PC-3 (cell line): Measurements from ENCODE around the gene UCN2. TPM values are rescaled to one million over a fixed set of nuclear protein-coding genes. Genes with fewer than 3 reads are reported as not detected.

Source experiments
- ATAC-seq: fragments of 200-7000 bp; cut with Tn5 transposase; 2 replicates; pipeline ENCODE4 v1.9.1; 2020; ENCODE audit warnings: mild to moderate bottlenecking, moderate library complexity
- BruUV-seq: library from RNA; stranded (reverse); fragments of 400-500 nt; replicated peaks from 2 replicates; lab custom pipeline; 2021; lab: Mats Ljungman, UMichigan
- CTCF ChIA-PET: fragments of 300-600 bp; sonication (Branson Sonifier 250); formaldehyde crosslinking; loops from one replicate; lab custom pipeline; 2022; ENCODE audit warnings: antibody characterized with exemption; lab: Charles Lee
- POLR2A ChIA-PET: fragments of 300-600 bp; sonication (Branson Sonifier 250); formaldehyde crosslinking; loops from one replicate; lab custom pipeline; 2022; ENCODE audit warnings: antibody characterized with exemption; ENCODE audit not compliant: unreplicated experiment; lab: Charles Lee
- DNase-seq: peaks from one replicate; pipeline ENCODE4 v3.0.0-alpha.2; 2015
- H2AFZ ChIP-seq: fragments of 300-600 bp; sonication (generic); 2 replicates; pipeline ENCODE4 v1.6.0; 2016; ENCODE audit warnings: antibody characterized with exemption, low read length
- H3F3A ChIP-seq: fragments of 300-600 bp; sonication (generic); one replicate; pipeline ENCODE4 v1.6.0; 2017; ENCODE audit warnings: antibody characterized with exemption, low read length, control low read depth, mild to moderate bottlenecking; ENCODE audit not compliant: unreplicated experiment
- H3K27ac ChIP-seq: fragments of 300-600 bp; sonication (generic); 2 replicates; pipeline ENCODE4 v1.5.1; 2016; ENCODE audit warnings: mild to moderate bottlenecking, low read length
- H3K27me3 ChIP-seq: fragments of 300-600 bp; sonication (generic); 2 replicates; pipeline ENCODE4 v1.6.1; 2016; ENCODE audit warnings: low read length, mixed read lengths
- H3K36me3 ChIP-seq: fragments of 300-600 bp; sonication (generic); 2 replicates; pipeline ENCODE4 v1.6.1; 2016; ENCODE audit warnings: low read depth, mixed run types, low read length, mixed read lengths
- H3K4me1 ChIP-seq: fragments of 300-600 bp; sonication (generic); 2 replicates; pipeline ENCODE4 v1.5.1; 2016; ENCODE audit warnings: low read length; ENCODE audit not compliant: insufficient read depth
- H3K4me2 ChIP-seq: fragments of 300-600 bp; sonication (generic); 2 replicates; pipeline ENCODE4 v1.6.0; 2016; ENCODE audit warnings: low read length
- H3K4me3 ChIP-seq: fragments of 300-600 bp; sonication (generic); 2 replicates; pipeline ENCODE4 v1.5.1; 2016; ENCODE audit warnings: mild to moderate bottlenecking, low read length, mixed read lengths
- H3K79me2 ChIP-seq: fragments of 300-600 bp; sonication (generic); 2 replicates; pipeline ENCODE4 v1.6.1; 2017; ENCODE audit warnings: low read length, mixed read lengths
- H3K9ac ChIP-seq: fragments of 300-600 bp; sonication (generic); 2 replicates; pipeline ENCODE4 v1.6.0; 2016; ENCODE audit warnings: mild to moderate bottlenecking, low read length
- H3K9me2 ChIP-seq: fragments of 300-600 bp; sonication (generic); replicated peaks from 2 replicates; pipeline ENCODE4 v1.6.1; 2016; ENCODE audit warnings: mixed run types, low read length, mixed read lengths
- H3K9me3 ChIP-seq: fragments of 300-600 bp; sonication (generic); 2 replicates; pipeline ENCODE4 v1.6.1; 2016; ENCODE audit warnings: low read length, mixed read lengths
- H4K20me1 ChIP-seq: fragments of 300-600 bp; sonication (generic); 2 replicates; pipeline ENCODE4 v1.6.1; 2016; ENCODE audit warnings: low read length, mixed read lengths
- CTCF ChIP-seq: fragments of 300-600 bp; sonication (generic); conservative IDR thresholded peaks from 2 replicates; pipeline ENCODE4 v1.5.1; 2017; ENCODE audit warnings: antibody characterized with exemption, low read depth, mild to moderate bottlenecking, low read length
- EZH2 ChIP-seq: fragments of 300-600 bp; sonication (generic); IDR thresholded peaks from one replicate; pipeline ENCODE4 v1.6.1; 2017; ENCODE audit warnings: antibody characterized with exemption, mild to moderate bottlenecking, low read length; ENCODE audit not compliant: unreplicated experiment
- EZH2phosphoT487 ChIP-seq: fragments of 300-600 bp; sonication (generic); IDR thresholded peaks from 2 replicates; pipeline ENCODE4 v1.6.1; 2018; ENCODE audit warnings: mild to moderate bottlenecking, antibody characterized with exemption, low read length, borderline replicate concordance
- intact Hi-C: fragments of 100-400 bp; cut with micrococcal nuclease; formaldehyde crosslinking; loops from 2 replicates; pipeline ENCODE4 v1.9.0; 2023
- total RNA-seq: library from RNA; depleted of rRNA; stranded (reverse); fragments of >200 nt; gene quantifications from 2 replicates; pipeline ENCODE4 v1.2.3, GENCODE V29; 2014

Gene UCN2
- total RNA-seq, 1 experiment from 2014 or later = 0.91 TPM

GRCh38 chr3:48575366-48575765 lies 11.8 kb upstream of the UCN2 start:
- intact Hi-C loops = no loop called here
- no peaks in the 10 kb centered on the region for H3K9me2 ChIP-seq
- no peaks in the 10 kb centered on the region for H3K27me3 ChIP-seq
- POLR2A ChIA-PET = no interaction called here
- CTCF ChIA-PET = no interaction called here
- ATAC-seq = no peak
- H3K4me1 ChIP-seq = no peaks in the 10 kb centered on the region
- no peak overlapping the region for H2AFZ ChIP-seq
- H3K4me3 ChIP-seq = no peak overlapping the region
- no peaks in the 10 kb centered on the region for H3F3A ChIP-seq
- no peaks in the 10 kb centered on the region for H3K36me3 ChIP-seq
- no peaks in the 10 kb centered on the region for H3K79me2 ChIP-seq
- H3K9ac ChIP-seq = no peak overlapping the region
- no peaks in the 10 kb centered on the region for H4K20me1 ChIP-seq
- H3K27ac ChIP-seq = no peak overlapping the region
- H3K9me3 ChIP-seq = no peaks in the 10 kb centered on the region
- no peak for DNase-seq
- no peak overlapping the region for H3K4me2 ChIP-seq
- TF ChIP-seq EZH2phosphoT487 = no peak
- no peak for TF ChIP-seq CTCF
- TF ChIP-seq EZH2 = no peak
- no TSS peak for BruUV-seq

- CTCF ChIA-PET = no interaction called here
Measured at GRCh38 chr3:48573973-48574585, 10.5 kb upstream of the UCN2 start.

More at GRCh38 chr3:48573973-48574585, 10.5 kb upstream of the UCN2 start:
- Histone ChIP-seq H3K4me3 (no peak overlapping the region), H3K9ac (no peak overlapping the region), H2AFZ (no peak overlapping the region), H3K9me3 (no peaks in the 10 kb centered on the region), H3F3A (no peaks in the 10 kb centered on the region), H3K4me1 (no peaks in the 10 kb centered on the region), H4K20me1 (no peaks in the 10 kb centered on the region), H3K9me2 (no peaks in the 10 kb centered on the region), H3K27ac (no peak overlapping the region), H3K79me2 (no peaks in the 10 kb centered on the region), H3K27me3 (no peaks in the 10 kb centered on the region), H3K36me3 (no peaks in the 10 kb centered on the region), H3K4me2 (no peak overlapping the region)
- no TSS peak for BruUV-seq
- DNase-seq (no peak), ATAC-seq (no peak)
- TF ChIP-seq CTCF (no peak), EZH2 (no peak), EZH2phosphoT487 (no peak)
- POLR2A ChIA-PET = no interaction called here
- intact Hi-C loops = no loop called here
